HepG2 (cell line): ENCODE measurements around the gene HOXA5. TPM values are rescaled to one million over a fixed set of nuclear protein-coding genes. Genes with fewer than 3 reads are reported as not detected.
A peak's percentile ranks its signal among the peaks of the same experiment; 100 is the strongest.

Experiments
- ATAC-seq: fragments of 200-7000 bp; cut with Tn5 transposase; 3 replicates; pipeline ENCODE4 v1.9.1; 2020; ENCODE audit warnings: mild to moderate bottlenecking, moderate library complexity
- BruUV-seq: library from RNA; stranded (reverse); fragments of 400-500 nt; replicated peaks from 2 replicates; lab custom pipeline; 2021; lab: Mats Ljungman, UMichigan
- CTCF ChIA-PET: fragments of 300-600 bp; formaldehyde crosslinking; extraction: SDS; loops from one replicate; lab custom pipeline; 2021; ENCODE audit warnings: low total read pairs, inconsistent platforms, low intra/inter-chr PET ratio; lab: Yijun Ruan, JAX
- POLR2A ChIA-PET: fragments of 350-600 bp; sonication (Branson Sonifier 250); formaldehyde crosslinking; loops from one replicate; lab custom pipeline; 2020; ENCODE audit warnings: antibody characterized with exemption, inconsistent platforms; lab: Yijun Ruan, JAX
- DNase-seq: peaks from one replicate; pipeline ENCODE4 v3.0.0-alpha.2; 2015; ENCODE audit warnings: low spot score
- FAIRE-seq: peaks from 3 replicates; lab custom pipeline; 2011; peaks lifted over from hg19 to GRCh38; lab: Jason Lieb, UNC
- H2AFZ ChIP-seq: one replicate; pipeline ENCODE4 v1.6.1; 2011; ENCODE audit warnings: low read length, inconsistent platforms
- H3K27ac ChIP-seq: fragments of 300-600 bp; 3 replicates; pipeline ENCODE4 v1.8.0; 2011; ENCODE audit warnings: mixed run types, mild to moderate bottlenecking, mixed read lengths, low read length, inconsistent platforms; ENCODE audit not compliant: insufficient read depth; ENCODE audit errors: extremely low read length
- H3K27me3 ChIP-seq, 2 experiments: fragments of 200-600 bp in 1 of 2; 2 replicates in 1 of 2; 3 replicates in 1 of 2; pipeline versions ENCODE4 v1.6.0 to v1.8.0; 2011; ENCODE audit warnings: low read length in 2 of 2, mild to moderate bottlenecking in 2 of 2, moderate library complexity in 2 of 2, inconsistent platforms in 1 of 2; ENCODE audit not compliant: insufficient read depth in 2 of 2, control insufficient read depth in 1 of 2
- H3K36me3 ChIP-seq, 2 experiments: fragments of 200-600 bp in 1 of 2; replicated peaks in 1 of 2; 2 replicates in 1 of 2; 3 replicates in 1 of 2; pipeline versions ENCODE4 v1.5.1 to v1.8.0; 2011; ENCODE audit warnings: low read length in 2 of 2, inconsistent platforms in 1 of 2; ENCODE audit not compliant: insufficient read depth in 2 of 2, control insufficient read depth in 1 of 2
- H3K4me1 ChIP-seq: 2 replicates; pipeline ENCODE4 v1.5.1; 2012; ENCODE audit warnings: low read length, inconsistent platforms; ENCODE audit not compliant: insufficient read depth
- H3K4me2 ChIP-seq: 2 replicates; pipeline ENCODE4 v1.6.0; 2011; ENCODE audit warnings: low read depth, low read length, inconsistent platforms
- H3K4me3 ChIP-seq, 3 experiments: fragments of 200-600 bp in 1 of 3; sonication (generic), shearing (Covaris generic) in 1 of 3; replicated peaks in 1 of 3; 2 replicates each; pipeline ENCODE4 v1.5.1; 2011 to 2016; ENCODE audit warnings: low read length in 3 of 3, inconsistent platforms in 2 of 3, low read depth in 2 of 3, mild to moderate bottlenecking in 2 of 3, control low read depth in 1 of 3, mixed read lengths in 1 of 3; ENCODE audit not compliant: insufficient read depth in 1 of 3
- H3K79me2 ChIP-seq: one replicate; pipeline ENCODE4 v1.6.1; 2011; ENCODE audit warnings: low read length, inconsistent platforms; ENCODE audit not compliant: insufficient read depth
- H3K9ac ChIP-seq: 2 replicates; pipeline ENCODE4 v1.6.0; 2011; ENCODE audit warnings: mild to moderate bottlenecking, low read depth, low read length, inconsistent platforms; ENCODE audit not compliant: insufficient read depth
- H3K9me3 ChIP-seq: 2 replicates; pipeline ENCODE4 v1.5.1; 2012; ENCODE audit warnings: mild to moderate bottlenecking, low read length
- H4K20me1 ChIP-seq: 2 replicates; pipeline ENCODE4 v1.6.0; 2011; ENCODE audit warnings: inconsistent platforms, mild to moderate bottlenecking, low read length, moderate library complexity; ENCODE audit not compliant: insufficient read depth
- NFIB ChIP-seq: sonication (generic); formaldehyde crosslinking; IDR thresholded peaks from 2 replicates; pipeline ENCODE4 v1.9.0; 2021; ENCODE audit warnings: missing genetic modification reagents, mild to moderate bottlenecking, borderline replicate concordance
- SP1 ChIP-seq, 2 experiments: fragments of 450-650 bp in 1 of 2; sonication (generic) in 1 of 2; formaldehyde crosslinking in 1 of 2; IDR thresholded peaks; 2 replicates each; pipeline versions ENCODE4 v1.4.0 to v1.6.1; 2016 to 2020; ENCODE audit warnings: missing genetic modification reagents in 1 of 2
- ZMAT3 ChIP-seq: sonication (generic); formaldehyde crosslinking; conservative IDR thresholded peaks from 2 replicates; pipeline ENCODE4 v1.7.0; 2021; ENCODE audit warnings: missing genetic modification reagents
- ZMYM2 ChIP-seq: sonication (generic); formaldehyde crosslinking; IDR thresholded peaks from 2 replicates; pipeline ENCODE4 v1.8.0; 2022; ENCODE audit warnings: mild to moderate bottlenecking, missing genetic modification reagents
- ZMYM4 ChIP-seq: sonication (generic); formaldehyde crosslinking; IDR thresholded peaks from 2 replicates; pipeline ENCODE4 v1.8.1; 2023; ENCODE audit warnings: mild to moderate bottlenecking, missing genetic modification reagents
- ZNF468 ChIP-seq: sonication (generic); formaldehyde crosslinking; IDR thresholded peaks from 2 replicates; pipeline ENCODE4 v1.8.0; 2022; ENCODE audit warnings: mild to moderate bottlenecking, moderate library complexity, missing genetic modification reagents
- ZNF547 ChIP-seq: sonication (generic); formaldehyde crosslinking; IDR thresholded peaks from 2 replicates; pipeline ENCODE4 v1.5.1; 2020; ENCODE audit warnings: mild to moderate bottlenecking, missing genetic modification reagents
- WGBS: methylation state at CpG from one replicate; pipeline ENCODE4 v1.1.6; 2017; ENCODE audit warnings: low lambda C conversion rate; 5-methylcytosine and 5-hydroxymethylcytosine counted together
- in situ Hi-C: cut with HindIII; loops from 2 replicates; pipeline ENCODE4 v1.10.0; 2017; ENCODE audit warnings: low pct_unique_long_range_greater_than_20kb; ENCODE audit not compliant: extremely low pct_ligation_motif_present
- intact Hi-C: fragments of 100-400 bp; cut with micrococcal nuclease; formaldehyde crosslinking; loops from one replicate; pipeline ENCODE4 v1.10.0; 2022; ENCODE audit not compliant: unreplicated experiment
- polyA plus RNA-seq, 8 experiments: library from polyadenylated mRNA; depleted of rRNA in 3 of 8; stranded (reverse) in 7 of 8; unstranded in 1 of 8; fragments of >200 nt; fragmentation: Illumina TruSeq in 4 of 8; extraction: Trizol in 4 of 8; gene quantifications; 2 replicates each; pipeline versions ENCODE4 v1.2.1 to v1.2.3, GENCODE V29; 2011 to 2016; ENCODE audit warnings: low read depth in 4 of 8, missing spikeins in 1 of 8, mixed read lengths in 1 of 8; ENCODE audit not compliant: insufficient read depth in 1 of 8
- total RNA-seq, 5 experiments: library from RNA; depleted of rRNA; stranded (reverse); fragments of >200 nt; fragmentation: Illumina TruSeq; extraction: Trizol; gene quantifications; 2 replicates each; pipeline ENCODE4 v1.2.3, GENCODE V29; 2016; ENCODE audit warnings: low read depth in 1 of 5
- TF ChIP-seq, protein P1 (sequence below): sonication (generic); formaldehyde crosslinking; IDR thresholded peaks from 2 replicates; pipeline ENCODE4 v1.4.0; 2020; ENCODE audit warnings: missing genetic modification reagents

Gene HOXA5
- total and polyA plus RNA-seq, 2 of the 13 experiments (the other 11 are each of a cell fraction or from before 2014, with no cell fraction given), result 3.2 to 3.6 TPM

DNA sequence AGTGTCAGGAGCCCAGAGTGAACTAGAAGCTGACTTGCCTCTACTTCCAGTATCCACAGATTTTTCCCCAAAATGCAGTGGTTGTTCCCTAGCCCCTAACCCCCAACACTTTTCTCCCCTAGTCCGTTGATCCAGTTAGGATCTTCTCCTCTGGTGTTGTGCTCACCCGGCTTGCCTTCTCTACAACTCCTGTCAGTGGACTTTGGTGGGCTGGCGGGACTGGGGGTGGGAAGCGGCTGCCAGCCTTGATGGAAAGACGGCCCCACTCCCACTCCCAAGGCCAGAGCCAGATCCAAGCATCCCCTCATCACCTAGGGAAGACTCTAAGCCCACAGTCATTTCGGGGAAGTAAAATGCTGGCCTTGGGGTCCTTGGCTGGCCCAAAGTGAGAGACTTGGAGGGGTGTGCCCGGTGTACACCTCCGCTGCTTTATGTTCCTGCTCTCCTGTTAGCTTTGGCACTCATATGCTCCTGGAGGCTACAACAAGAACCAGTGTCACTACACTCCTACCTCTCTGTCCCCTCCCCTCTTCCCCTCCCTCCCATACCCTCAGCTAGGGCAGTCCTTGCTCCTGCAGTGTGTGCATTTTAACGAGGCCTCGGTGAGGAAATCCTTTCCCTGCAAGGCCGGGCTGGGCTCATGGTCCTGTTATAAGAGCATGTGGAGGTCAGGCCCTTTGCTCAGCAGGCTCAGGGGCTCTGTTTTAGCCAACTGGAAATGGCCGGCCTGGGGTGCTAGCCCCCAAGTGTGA, 31.6 kb upstream of the HOXA5 start:
- FAIRE-seq (no peak), DNase-seq (no peak), ATAC-seq (peak; percentile 9; the same call in 1 of the 3 replicates)
- Histone ChIP-seq H3K27ac (no peak overlapping the region), H3K9ac (no peak overlapping the region), H4K20me1 (no peaks in the 10 kb centered on the region), H3K36me3 (no peaks in the 10 kb centered on the region), H3K4me2 (no peak overlapping the region), H3K4me3 (no peak overlapping the region), H3K9me3 (no peaks in the 10 kb centered on the region), H3K79me2 (no peaks in the 10 kb centered on the region), H2AFZ (no peak overlapping the region), H3K4me1 (peaks cover 29% of the 10 kb centered on the region), H3K27me3 (peaks cover 0 to 74% of the 10 kb centered on the region in 2 experiments)
- 52% methylated on average over 11 of the region's 12 CpGs for WGBS
- in situ Hi-C loops (loop anchor here (25.0 kb wide), 1 partner anchor 1088 kb away; no protein-coding TSS in a partner anchor), intact Hi-C loops (no loop called here)
- ChIA-PET POLR2A (no interaction called here), CTCF (no interaction called here)
- no TSS peak for BruUV-seq
- TF ChIP-seq ZNF547 (CRISPR knock-in tag), result no peak
- no peak for TF ChIP-seq NFIB (CRISPR knock-in tag)
- TF ChIP-seq ZMAT3 (CRISPR knock-in tag), result no peak
- no peak for TF ChIP-seq SP1 (IDR thresholded peaks at IDR 0.05)
- no peak for TF ChIP-seq SP1 (CRISPR knock-in tag; IDR thresholded peaks at IDR 0.05)
- TF ChIP-seq, protein P1, sequence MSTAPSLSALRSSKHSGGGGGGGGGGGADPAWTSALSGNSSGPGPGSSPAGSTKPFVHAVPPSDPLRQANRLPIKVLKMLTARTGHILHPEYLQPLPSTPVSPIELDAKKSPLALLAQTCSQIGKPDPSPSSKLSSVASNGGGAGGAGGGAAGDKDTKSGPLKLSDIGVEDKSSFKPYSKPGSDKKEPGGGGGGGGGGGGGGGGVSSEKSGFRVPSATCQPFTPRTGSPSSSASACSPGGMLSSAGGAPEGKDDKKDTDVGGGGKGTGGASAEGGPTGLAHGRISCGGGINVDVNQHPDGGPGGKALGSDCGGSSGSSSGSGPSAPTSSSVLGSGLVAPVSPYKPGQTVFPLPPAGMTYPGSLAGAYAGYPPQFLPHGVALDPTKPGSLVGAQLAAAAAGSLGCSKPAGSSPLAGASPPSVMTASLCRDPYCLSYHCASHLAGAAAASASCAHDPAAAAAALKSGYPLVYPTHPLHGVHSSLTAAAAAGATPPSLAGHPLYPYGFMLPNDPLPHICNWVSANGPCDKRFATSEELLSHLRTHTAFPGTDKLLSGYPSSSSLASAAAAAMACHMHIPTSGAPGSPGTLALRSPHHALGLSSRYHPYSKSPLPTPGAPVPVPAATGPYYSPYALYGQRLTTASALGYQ (CRISPR knock-in tag), result no peak
- no peak for TF ChIP-seq ZNF468 (CRISPR knock-in tag)
- TF ChIP-seq ZMYM2 (CRISPR knock-in tag), result no peak
- TF ChIP-seq ZMYM4 (CRISPR knock-in tag), result no peak
